GM18517 (cell line): Measurements from ENCODE around the gene ZNF730.
A peak's percentile ranks its signal among the peaks of the same experiment; 100 is the strongest.
"Not testable (repeated sequence)": the region's sequence is repeated elsewhere in the genome, so short reads cannot be mapped to it uniquely, and the experiment has no call there.

Source experiments
- ATAC-seq: cut with Tn5 transposase; IDR thresholded peaks from one replicate; pipeline ENCODE4 v1.9.1; 2021; ENCODE audit warnings: mild to moderate bottlenecking, moderate library complexity; ENCODE audit not compliant: unreplicated experiment

Gene ZNF730

DNA sequence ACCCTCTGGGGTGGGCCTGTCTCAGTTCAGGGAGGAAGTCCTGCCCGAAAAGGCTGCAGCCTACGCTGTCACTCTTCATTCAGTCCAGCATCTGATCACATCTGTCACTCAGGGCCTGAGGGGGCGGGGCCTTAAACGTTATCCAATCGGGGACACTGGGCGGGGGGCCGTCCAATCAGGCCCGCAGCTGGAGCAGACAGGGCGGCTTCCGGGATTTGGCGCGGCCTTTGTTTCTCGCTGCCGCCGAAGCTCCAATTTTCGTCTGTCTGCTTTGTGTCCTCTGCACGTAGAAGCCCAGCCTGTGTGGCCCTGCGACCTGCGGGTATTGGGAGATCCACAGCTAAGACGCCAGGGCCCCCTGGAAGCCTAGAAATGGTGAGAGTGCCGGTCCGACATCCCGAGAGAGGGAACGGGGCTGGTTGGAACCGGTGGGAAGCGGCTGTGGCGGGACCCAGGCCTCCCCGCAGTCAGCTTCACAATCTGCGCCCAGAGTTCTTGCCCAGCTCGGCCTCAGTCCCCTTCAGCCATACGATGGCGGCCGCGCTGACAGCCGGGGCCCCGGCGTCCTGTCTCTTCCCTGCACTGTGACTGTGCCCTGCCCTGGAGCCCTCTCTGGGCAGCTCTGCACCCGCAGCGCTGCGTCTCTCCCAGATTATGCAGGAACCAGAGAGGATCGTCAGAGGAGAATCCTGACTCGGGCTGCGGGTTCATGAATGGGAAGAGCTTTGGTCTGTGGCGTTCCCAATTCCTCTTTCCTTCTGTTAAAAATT is at the start of gene ZNF730:
TSS of gene ZNF730 (plus strand) at position 224 of the 770 bp plus-strand sequence. CDS start at position 373, 149 bp downstream.
- ATAC-seq: peak; percentile 78

DNA sequence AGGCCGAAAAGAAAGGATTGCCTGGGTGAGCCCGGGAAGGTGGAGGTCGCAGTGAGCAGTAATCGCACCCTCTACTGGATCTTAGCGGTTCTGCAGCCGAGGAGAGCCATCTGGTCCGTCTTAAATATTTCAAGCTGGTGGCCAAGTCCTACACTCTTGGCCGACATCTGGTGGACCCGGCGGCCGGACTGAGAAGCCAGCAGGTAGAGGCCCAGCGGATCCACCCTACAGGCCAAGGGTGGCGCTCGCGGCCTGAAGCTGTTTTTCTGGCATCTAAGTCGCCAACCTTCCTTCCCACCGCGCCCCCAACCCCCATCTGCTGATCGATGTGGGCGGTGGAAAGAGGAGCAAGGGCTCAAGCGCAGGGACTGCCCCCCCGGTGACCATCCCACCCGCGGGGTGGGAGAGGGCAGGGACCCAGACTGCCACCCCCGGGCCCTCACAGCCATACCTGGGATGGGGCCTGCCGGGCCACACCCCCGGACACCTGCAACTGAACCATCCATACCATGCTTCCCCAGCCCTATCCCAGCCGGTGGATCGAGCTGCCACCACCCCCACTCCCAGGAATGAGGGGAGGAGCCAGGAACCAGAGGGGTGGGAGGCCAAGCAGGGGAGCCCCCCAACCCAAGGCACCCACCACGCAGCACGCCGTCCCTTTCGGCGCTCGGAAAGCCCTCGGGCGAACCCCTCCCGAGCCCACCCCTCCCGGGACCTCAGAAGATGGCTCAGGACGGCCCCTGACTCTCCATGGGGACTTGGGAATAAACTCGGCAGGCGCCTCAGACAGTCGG is 46.3 kb upstream of the ZNF730 start:
- no peak for ATAC-seq

DNA sequence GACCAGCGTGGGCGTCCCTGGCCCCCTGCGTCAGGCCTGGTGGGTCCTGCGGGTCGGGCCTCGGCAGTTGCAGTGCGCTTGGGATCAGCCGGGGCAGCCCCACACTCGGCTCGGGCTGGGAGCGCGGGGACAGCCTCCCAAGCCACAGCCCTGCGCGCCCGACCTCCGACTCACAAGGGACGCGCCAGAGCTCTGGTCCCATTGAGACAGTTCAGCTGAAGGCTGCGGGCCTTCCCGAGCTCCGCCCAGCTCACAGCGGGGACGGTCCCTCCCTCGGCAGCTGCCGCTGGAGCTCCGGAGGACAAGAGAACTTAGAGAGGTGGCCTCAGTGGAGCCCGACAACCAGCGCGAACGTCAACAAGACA is 45.7 kb upstream of the ZNF730 start:
- no peak for ATAC-seq

DNA sequence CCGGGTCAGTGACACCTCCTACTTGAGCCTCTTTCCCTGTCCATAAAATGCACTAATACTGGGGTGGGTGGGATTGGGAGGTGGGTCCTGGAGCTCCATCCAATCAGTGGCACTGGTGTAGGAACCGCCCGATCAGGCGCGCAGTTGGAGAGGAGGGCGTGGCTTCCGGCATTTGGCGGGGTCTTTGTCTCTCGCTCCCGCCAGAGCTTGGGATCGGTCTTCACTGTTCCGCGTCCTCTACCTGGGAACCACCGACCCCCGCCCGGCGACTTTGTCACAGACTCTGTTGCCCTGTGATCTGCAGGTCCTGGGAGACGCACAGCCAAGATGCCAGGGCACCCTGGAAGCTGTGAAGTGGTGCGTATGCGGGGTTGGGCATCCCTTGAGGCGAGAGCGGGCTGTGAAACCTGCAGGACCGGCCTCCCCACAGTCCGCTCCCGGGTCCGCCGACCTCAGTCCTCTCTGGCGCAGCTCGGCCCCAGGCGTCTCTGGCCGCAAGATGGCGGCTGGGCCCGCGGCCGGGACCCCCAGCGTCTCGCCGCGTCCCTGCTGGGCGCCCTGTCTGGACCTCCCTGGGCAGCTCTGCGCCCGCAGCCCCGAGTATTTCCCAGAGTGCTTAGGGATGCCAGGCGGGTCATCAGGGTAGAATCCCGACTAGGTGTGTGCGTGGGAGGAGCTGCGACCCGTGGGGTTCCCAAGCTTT is 41.6 kb upstream of the ZNF730 start:
- ATAC-seq: no peak

DNA sequence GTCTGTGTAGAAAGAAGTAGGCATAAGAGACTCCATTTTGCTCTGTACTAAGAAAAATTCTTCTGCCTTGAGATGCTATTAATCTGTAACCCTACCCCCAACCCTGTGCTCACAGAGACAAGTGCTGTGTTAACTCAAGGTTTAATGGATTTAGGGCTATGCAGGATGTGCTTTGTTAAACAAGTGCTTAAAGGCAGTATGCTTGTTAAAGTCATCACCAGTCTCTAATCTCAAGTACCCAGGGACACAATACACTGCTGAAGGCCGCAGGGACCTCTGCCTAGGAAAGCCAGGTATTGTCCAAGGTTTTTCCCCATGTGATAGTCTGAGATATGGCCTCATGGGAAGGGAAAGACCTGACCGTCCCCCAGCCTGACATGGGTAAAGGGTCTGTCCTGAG is 39.0 kb upstream of the ZNF730 start:
- ATAC-seq: not testable (repeated sequence)

DNA sequence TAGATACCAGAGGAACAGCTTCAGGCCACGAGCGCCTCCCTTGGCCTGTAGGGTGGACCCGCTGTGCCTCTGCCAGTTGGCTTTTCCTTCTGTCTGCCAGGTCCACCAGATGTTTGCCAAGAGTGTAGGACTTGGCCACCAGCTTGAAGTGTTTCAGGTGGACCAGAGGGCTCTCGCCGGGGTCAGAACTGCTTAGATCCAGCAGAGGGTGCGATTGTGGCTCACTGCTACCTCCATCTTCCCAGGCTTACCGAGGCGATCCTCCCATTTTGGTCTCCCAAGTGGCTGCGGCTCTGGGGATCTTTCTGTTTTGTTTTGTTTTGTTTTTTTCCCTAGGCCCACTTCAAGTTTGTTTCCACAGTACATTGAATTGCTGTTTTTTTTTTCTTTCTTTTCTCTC is 23.0 kb upstream of the ZNF730 start:
- ATAC-seq: no peak

DNA sequence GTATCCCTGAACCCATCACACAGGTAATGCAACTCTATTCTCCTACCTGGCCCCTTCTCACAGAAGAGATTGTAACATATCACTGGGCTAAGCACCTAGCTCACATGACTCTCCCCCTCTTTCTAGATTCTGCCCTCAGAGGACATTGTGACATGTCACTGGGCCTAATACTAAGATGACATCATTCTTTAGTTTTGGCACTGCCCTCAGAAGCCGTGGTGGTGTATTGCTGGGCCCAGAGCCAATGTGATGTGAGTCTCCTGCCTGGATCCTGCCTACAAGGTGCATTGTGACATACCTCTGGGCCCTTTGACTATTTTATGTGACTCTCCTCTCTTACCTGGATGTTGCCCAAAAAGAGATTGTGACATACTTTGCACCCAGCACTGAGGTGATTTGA is 21.4 kb upstream of the ZNF730 start:
- ATAC-seq: no peak

DNA sequence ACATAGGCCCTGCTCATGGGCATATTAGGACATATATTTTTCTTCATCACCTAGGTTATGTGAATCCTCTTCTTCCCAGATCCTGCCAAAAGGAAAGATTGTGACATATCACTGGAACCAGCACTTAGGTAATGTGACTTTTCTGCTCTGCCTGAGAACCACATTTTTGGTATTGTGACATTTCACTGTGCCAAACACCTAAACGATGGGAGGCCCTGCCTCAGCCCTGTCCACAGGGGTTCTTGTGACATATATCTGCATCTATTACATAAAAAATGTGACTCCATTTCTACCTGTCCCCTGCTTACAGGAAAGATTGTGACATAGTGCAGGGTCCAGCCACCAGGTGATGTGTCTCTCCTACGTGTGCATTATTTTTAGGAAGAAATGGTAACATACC is 18.5 kb upstream of the ZNF730 start:
- no peak for ATAC-seq

DNA sequence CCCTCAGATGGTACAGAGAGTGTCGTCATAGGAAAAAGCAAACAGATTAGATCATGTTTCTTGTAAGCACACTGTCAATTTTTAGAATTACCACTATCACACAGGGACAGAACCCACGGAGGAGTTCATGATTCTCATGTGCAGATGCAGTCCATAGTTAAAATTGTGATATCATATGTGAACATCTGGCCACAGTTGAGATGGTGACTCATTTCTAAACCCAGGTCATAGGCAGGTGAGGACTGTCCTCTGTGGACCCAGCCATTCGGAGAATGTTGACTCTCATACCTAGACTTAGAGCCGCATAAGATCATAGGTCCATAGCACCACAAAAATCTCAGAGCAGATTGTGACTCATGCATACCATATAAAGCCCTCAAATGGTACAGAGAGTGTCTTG is 17.8 kb upstream of the ZNF730 start:
- no peak for ATAC-seq

DNA sequence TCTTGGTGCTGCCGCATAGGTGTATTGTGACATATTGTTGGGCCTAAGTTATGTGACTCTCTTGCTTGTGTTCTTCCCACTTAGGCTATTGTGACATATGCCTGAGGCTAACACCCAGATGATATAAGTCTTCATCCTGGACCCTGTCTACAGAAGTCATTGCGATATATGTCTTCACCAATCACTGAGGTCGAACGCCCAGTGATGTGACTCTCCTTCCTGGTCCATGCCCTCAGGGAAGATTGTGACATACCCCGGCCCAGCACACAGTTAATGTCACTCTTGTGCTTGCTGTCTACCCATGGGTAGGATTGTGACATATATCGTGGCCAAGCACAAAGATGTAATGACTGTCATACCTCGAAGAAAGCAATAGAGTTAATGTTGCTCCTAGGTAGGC is 16.9 kb upstream of the ZNF730 start:
- no peak for ATAC-seq

DNA sequence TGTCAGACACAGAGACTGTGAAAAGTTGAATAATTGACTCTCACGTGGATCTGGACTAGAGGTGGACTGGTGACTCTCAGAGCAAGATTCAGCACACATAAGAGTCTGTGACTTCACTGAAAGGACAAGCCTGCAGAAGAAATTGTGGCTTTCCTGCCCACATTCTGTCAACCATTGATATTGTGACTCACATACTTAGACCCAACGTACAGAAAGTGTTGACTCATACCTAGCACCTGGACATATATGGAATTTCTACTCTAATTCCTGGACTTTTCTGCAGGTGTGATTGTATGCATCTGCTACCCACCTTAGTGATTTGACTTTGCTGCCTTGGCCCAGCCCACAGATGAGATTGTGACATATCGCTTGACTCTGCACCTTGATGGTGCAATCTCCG is 15.6 kb upstream of the ZNF730 start:
- ATAC-seq: no peak

DNA sequence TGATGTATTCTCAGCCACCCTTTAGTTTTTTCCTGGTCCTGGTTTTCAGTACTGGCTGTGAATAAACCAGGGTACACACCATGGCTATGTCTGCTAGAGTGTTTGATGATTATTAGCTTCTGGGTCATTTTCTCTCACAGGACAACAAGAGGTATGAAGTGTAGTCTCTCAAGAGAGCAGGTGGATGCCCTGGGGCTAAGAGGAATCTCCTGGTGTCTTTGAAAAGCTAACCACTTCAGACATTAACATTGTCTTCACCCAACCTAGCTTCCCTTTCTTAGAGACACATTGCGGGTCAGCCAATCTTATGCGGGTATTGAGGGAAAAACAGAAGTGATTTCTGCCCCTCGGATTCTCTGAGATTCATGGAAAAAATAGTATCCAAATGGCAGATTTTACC is 1.6 kb downstream of the ZNF730 start:
- no peak for ATAC-seq

DNA sequence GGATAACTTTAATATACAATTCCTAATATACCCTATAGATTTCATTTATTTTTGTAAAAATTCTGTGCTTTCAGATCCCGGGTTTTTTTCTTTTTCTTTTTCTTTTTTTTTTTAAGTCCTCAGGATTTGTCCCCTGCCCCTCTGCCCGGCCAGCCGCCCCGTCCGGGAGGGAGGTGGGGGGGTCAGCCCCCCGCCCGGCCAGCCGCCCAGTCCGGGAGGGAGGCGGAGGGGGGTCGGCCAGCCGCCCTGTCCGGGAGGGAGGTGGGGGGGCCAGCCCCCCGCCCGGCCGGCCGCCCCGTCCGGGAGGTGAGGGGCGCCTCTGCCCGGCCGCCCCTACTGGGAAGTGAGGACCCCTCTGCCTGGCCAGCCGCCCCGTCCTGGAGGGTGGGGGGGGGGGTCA is 17.4 kb downstream of the ZNF730 start:
- ATAC-seq: not testable (repeated sequence)

DNA sequence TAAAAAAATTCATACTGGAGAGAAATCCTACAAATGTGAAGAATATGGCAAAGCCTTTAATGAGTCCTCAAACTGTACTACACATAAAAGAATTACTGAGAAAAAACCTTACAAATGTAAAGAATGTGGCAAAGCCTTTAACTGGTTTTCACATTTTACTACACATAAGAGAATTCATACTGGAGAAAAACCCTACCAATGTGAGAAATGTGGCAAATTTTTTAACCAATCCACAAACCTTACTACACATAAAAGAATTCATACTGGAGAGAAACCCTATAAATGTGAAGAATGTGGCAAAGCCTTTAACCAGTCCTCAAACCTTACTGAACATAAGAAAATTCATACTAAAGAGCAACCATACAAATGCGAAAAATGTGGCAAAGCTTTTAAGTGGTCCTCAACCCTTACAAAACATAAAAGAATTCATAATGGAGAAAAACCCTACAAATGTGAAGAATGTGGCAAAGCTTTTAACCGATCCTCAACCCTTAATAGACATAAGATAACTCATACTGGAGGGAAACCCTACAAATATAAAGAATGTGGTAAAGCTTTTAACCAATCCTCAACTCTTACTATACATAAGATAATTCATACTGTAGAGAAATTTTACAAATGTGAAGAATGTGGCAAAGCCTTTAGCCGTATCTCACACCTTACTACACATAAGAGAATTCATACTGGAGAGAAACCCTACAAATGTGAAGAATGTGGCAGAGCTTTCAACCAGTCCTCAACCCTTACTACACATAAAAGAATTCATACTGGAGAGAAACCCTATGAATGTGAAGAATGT is 29.0 kb downstream of the ZNF730 start:
- ATAC-seq: no peak

DNA sequence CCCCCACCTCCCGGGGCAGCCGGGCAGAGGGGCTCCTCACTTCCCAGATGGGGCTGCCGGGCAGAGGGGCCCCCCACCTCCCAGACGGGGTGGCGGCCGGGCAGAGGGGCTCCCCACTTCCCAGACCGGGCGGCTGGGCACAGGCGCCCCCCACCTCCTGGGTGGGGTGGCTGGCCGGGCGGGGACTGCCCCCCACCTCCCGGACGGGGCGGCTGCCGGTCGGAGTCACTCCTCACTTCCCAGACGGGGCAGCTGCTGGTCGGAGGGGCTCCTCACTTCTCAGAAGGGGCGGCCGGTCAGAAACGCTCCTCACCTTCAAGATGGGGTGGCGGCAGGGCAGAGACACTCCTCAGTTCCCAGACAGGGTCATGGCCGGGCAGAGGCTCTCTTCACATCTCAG is 43.9 kb downstream of the ZNF730 start:
- no peak for ATAC-seq

DNA sequence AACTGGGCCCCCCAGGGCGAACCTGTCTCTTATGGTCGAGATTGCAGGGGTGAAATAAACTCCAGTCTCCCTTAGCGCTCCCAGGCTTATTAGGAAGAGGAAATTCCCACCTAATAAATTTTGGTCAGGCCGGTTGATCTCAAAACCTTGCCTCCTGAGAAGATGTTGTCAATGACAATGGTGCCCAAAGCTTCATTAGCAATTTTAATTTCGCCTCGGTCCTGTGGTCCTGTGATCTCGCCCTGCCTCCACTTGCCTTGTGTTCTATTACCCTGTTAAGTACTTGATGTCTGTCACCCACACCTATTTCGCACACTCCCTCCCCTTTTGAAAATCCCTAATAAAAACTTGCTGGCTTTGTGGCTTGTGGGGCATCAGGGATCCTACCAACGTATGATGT is 51.5 kb downstream of the ZNF730 start:
- not testable (repeated sequence) for ATAC-seq

DNA sequence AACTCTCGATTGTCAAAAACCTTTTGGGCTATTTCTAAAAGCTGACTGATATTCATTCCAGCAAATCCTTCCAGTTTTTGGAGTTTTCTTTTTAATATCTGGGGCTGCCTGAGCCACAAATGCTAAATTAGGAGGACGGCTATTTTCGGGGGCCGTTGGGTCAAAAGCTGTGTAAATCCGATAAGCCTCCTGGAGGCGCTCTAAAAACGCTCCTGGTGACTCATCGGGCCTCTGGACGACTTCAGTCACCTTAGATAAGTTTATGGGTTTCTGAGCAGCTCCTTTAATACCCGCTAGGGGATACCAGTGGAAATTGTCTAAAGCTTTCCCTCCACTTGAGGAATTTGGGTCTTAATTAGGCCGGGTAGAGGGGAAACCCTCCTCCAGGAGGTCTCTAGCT is 66.4 kb downstream of the ZNF730 start:
- ATAC-seq: no peak

DNA sequence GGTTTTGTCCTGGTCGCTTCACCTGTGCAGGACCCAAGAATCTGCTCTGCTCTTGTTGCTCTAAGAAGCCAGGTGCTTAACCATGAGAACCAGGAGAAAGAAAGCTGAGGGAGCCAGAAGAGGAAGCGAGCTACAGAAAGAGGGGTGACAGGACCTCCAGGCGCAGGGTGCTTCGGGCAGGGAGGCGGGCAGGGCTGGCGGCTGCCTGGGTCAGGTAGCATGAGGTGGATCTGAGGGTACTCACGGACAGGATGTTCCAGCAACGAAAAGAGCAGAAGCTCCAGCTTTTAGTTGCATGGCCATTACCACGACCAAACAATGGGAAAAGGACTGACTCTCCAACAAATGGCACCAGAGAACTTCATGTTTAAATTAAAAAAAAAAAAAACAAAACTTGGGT is 73.5 kb downstream of the ZNF730 start:
- no peak for ATAC-seq
